ENCODE measurements around the gene DNAJC16. TPM values are rescaled to one million over a fixed set of nuclear protein-coding genes. Genes with fewer than 3 reads are reported as not detected.

DNAJC16 gene
- total and polyA plus RNA-seq, 9 of the 15 experiments (the other 6 are each of a cell fraction or from before 2014, with no cell fraction given) = 6.9 to 16.8 (median 12.8) TPM

DNA sequence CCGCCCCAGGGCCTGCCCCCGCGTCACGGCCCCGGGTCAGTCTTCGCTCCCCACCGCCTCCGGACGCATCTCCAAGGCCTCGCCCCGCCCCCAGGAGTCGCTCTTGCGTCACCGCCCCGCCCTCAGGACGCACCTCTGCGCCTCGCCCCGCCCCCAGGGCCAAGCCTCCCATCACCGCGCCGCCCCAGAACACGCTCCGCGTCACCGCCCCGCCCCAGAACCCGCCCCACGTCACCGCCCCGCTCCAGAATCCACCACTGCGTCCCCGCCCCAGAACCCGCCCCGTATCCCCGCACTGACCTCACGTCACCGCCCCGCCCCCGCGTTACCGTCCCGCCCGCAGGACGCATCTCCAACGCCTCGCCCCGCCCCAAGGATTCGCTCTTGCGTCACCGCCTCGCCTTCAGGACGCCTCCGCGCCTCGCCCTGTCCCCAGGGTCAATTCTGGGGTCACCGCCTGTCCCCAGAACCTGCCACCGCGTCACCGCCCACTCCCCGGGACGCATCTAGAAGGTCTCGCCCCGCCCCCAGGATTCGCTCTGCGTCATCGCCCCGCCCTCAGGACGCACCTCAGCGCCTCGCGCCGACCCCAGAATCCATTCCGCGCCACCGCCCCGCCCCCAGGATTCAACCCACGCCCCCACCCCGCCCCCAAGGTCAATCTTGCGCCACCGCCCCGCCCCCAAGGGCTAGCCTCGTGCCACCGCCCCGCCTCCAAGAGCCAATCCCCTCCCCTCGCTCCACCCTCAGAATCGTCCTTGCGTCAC, 2.2 kb upstream of the DNAJC16 start (continued):
- TF ChIP-seq, protein P1, sequence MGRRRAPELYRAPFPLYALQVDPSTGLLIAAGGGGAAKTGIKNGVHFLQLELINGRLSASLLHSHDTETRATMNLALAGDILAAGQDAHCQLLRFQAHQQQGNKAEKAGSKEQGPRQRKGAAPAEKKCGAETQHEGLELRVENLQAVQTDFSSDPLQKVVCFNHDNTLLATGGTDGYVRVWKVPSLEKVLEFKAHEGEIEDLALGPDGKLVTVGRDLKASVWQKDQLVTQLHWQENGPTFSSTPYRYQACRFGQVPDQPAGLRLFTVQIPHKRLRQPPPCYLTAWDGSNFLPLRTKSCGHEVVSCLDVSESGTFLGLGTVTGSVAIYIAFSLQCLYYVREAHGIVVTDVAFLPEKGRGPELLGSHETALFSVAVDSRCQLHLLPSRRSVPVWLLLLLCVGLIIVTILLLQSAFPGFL (CRISPR knock-in tag; IDR thresholded peaks at IDR 0.05) = no peak
- TF ChIP-seq PRPF4 (IDR thresholded peaks at IDR 0.05; ENCODE audit: insufficient read depth, low read depth, low read length, poor library complexity, severe bottlenecking) = no peak
- TF ChIP-seq ZNF354B (CRISPR knock-in tag; IDR thresholded peaks at IDR 0.05) = no peak
- peak; percentile 93 for TF ChIP-seq HMGN3 (IDR thresholded peaks at IDR 0.05; ENCODE audit: borderline replicate concordance, extremely low read depth, insufficient read length, low read depth, low read length)
- peak; percentile 67 for TF ChIP-seq CEBPB (tag; IDR thresholded peaks at IDR 0.05)
- TF ChIP-seq LARP7 (IDR thresholded peaks at IDR 0.05) = no peak
- TF ChIP-seq GATA2 (CRISPR knock-in tag; IDR thresholded peaks at IDR 0.05) = no peak
- TF ChIP-seq COPS2 (conservative IDR thresholded peaks at IDR 0.05) = no peak
- no peak for TF ChIP-seq POLR2A (conservative IDR thresholded peaks at IDR 0.05)
- TF ChIP-seq CREM (IDR thresholded peaks at IDR 0.05; ENCODE audit: low read depth) = peak; percentile 90
- peak; percentile 41; the same call in 1 of the 2 replicates for TF ChIP-seq GABPB1 (CRISPR knock-in tag; IDR thresholded peaks at IDR 0.05)
- TF ChIP-seq, protein P2, sequence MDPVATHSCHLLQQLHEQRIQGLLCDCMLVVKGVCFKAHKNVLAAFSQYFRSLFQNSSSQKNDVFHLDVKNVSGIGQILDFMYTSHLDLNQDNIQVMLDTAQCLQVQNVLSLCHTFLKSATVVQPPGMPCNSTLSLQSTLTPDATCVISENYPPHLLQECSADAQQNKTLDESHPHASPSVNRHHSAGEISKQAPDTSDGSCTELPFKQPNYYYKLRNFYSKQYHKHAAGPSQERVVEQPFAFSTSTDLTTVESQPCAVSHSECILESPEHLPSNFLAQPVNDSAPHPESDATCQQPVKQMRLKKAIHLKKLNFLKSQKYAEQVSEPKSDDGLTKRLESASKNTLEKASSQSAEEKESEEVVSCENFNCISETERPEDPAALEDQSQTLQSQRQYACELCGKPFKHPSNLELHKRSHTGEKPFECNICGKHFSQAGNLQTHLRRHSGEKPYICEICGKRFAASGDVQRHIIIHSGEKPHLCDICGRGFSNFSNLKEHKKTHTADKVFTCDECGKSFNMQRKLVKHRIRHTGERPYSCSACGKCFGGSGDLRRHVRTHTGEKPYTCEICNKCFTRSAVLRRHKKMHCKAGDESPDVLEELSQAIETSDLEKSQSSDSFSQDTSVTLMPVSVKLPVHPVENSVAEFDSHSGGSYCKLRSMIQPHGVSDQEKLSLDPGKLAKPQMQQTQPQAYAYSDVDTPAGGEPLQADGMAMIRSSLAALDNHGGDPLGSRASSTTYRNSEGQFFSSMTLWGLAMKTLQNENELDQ (CRISPR knock-in tag; IDR thresholded peaks at IDR 0.05; ENCODE audit: borderline replicate concordance) = no peak
- TF ChIP-seq ESRRA (IDR thresholded peaks at IDR 0.05; ENCODE audit: borderline replicate concordance, low read depth) = peak; percentile 68; the same call in 1 of the 2 replicates
- TF ChIP-seq, protein P3, sequence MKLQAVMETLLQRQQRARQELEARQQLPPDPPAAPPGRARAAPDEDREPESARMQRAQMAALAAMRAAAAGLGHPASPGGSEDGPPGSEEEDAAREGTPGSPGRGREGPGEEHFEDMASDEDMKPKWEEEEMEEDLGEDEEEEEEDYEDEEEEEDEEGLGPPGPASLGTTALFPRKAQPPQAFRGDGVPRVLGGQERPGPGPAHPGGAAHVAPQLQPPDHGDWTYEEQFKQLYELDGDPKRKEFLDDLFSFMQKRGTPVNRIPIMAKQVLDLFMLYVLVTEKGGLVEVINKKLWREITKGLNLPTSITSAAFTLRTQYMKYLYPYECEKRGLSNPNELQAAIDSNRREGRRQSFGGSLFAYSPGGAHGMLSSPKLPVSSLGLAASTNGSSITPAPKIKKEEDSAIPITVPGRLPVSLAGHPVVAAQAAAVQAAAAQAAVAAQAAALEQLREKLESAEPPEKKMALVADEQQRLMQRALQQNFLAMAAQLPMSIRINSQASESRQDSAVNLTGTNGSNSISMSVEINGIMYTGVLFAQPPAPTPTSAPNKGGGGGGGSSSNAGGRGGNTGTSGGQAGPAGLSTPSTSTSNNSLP (IDR thresholded peaks at IDR 0.05; ENCODE audit: borderline replicate concordance, low read depth, low read length) = no peak
- no peak for TF ChIP-seq NR3C1 (CRISPR knock-in tag; IDR thresholded peaks at IDR 0.05)
- TF ChIP-seq ZBTB1 (CRISPR knock-in tag; IDR thresholded peaks at IDR 0.05; ENCODE audit: borderline replicate concordance, low read depth) = 0 out of 2 replicates have a peak, but pooled peaks have one; percentile 10
- TF ChIP-seq ZNF408 (CRISPR knock-in tag; IDR thresholded peaks at IDR 0.05; ENCODE audit: low read depth) = no peak
- TF ChIP-seq ZNF436 (CRISPR knock-in tag; IDR thresholded peaks at IDR 0.05) = no peak
- no peak for TF ChIP-seq SMARCE1 (IDR thresholded peaks at IDR 0.05)
- TF ChIP-seq IFI16 (CRISPR knock-in tag; IDR thresholded peaks at IDR 0.05) = no peak
- TF ChIP-seq EWSR1 (IDR thresholded peaks at IDR 0.05; ENCODE audit: borderline replicate concordance, low read depth, partially characterized antibody) = no peak
- no peak for TF ChIP-seq POLR2G (IDR thresholded peaks at IDR 0.05; ENCODE audit: low read depth, low read length)
- no peak for TF ChIP-seq SAP30 (IDR thresholded peaks at IDR 0.05; ENCODE audit: borderline replicate concordance, insufficient read depth, low read depth, low read length, poor library complexity, severe bottlenecking)
- no peak for TF ChIP-seq SREBF2 (CRISPR knock-in tag; IDR thresholded peaks at IDR 0.05)
- no peak for TF ChIP-seq ZNF76 (CRISPR knock-in tag; IDR thresholded peaks at IDR 0.05; ENCODE audit: borderline replicate concordance)

Data from K562 (cell line).